ENCODE measurements around the gene AQP3.
"Not testable (repeated sequence)": the region's sequence is repeated elsewhere in the genome, so short reads cannot be mapped to it uniquely, and the experiment has no call there.

Gene AQP3

GRCh38 chr9:33460854-33461253, 13.5 kb upstream of the AQP3 start:
- in situ Hi-C loops (cut with HindIII; ENCODE audit: low pct_ligation_motif_present, low sequenced_read_pairs) = no loop called here
- TF ChIP-seq CTCF (IDR thresholded peaks at IDR 0.05; ENCODE audit: low read depth, low read length, missing control alignments) = no peak
- H3K36me3 ChIP-seq (replicated peaks) = peaks cover 51% of the 10 kb centered on the region
- no peaks in the 10 kb centered on the region for H3K27me3 ChIP-seq (replicated peaks)
- H3K4me3 ChIP-seq (ENCODE audit: low read depth, low read length) = no peak overlapping the region
- no peak overlapping the region for H3K27ac ChIP-seq
- DNase-seq = no peak

- Histone ChIP-seq H3K4me3 (ENCODE audit: low read depth, low read length) (no peak overlapping the region), H3K36me3 (replicated peaks) (peaks cover 34% of the 10 kb centered on the region), H3K27ac (no peak overlapping the region), H3K27me3 (replicated peaks) (no peaks in the 10 kb centered on the region)
- DNase-seq = no peak
- in situ Hi-C loops (cut with HindIII; ENCODE audit: low pct_ligation_motif_present, low sequenced_read_pairs) = no loop called here
- no peak for TF ChIP-seq CTCF (IDR thresholded peaks at IDR 0.05; ENCODE audit: low read depth, low read length, missing control alignments)
Observed at GRCh38 chr9:33459115-33459514, 11.7 kb upstream of the AQP3 start.

GRCh38 chr9:33458444-33458843, 11.1 kb upstream of the AQP3 start:
- DNase-seq = no peak

GRCh38 chr9:33455945-33456344, 8.6 kb upstream of the AQP3 start:
- no peak for DNase-seq
- no peak overlapping the region for H3K27ac ChIP-seq
- in situ Hi-C loops (cut with HindIII; ENCODE audit: low pct_ligation_motif_present, low sequenced_read_pairs) = no loop called here
- peaks cover 6% of the 10 kb centered on the region for H3K36me3 ChIP-seq (replicated peaks)
- TF ChIP-seq CTCF (IDR thresholded peaks at IDR 0.05; ENCODE audit: low read depth, low read length, missing control alignments) = no peak
- H3K4me3 ChIP-seq (ENCODE audit: low read depth, low read length) = no peak overlapping the region
- H3K27me3 ChIP-seq (replicated peaks) = no peaks in the 10 kb centered on the region

More at GRCh38 chr9:33458444-33458843, 11.1 kb upstream of the AQP3 start:
- Histone ChIP-seq H3K27ac (no peak overlapping the region), H3K27me3 (replicated peaks) (no peaks in the 10 kb centered on the region), H3K4me3 (ENCODE audit: low read depth, low read length) (no peak overlapping the region), H3K36me3 (replicated peaks) (peaks cover 31% of the 10 kb centered on the region)
- in situ Hi-C loops (cut with HindIII; ENCODE audit: low pct_ligation_motif_present, low sequenced_read_pairs) = no loop called here
- TF ChIP-seq CTCF (IDR thresholded peaks at IDR 0.05; ENCODE audit: low read depth, low read length, missing control alignments) = no peak

- H3K27me3 ChIP-seq (replicated peaks); H3K36me3 ChIP-seq (replicated peaks); H3K4me3 ChIP-seq (ENCODE audit: low read depth, low read length); DNase-seq; in situ Hi-C loops (cut with HindIII; ENCODE audit: low pct_ligation_motif_present, low sequenced_read_pairs); H3K27ac ChIP-seq: not testable (repeated sequence)
Observed at GRCh38 chr9:33455456-33455855, 8.1 kb upstream of the AQP3 start.

- H3K36me3 ChIP-seq (replicated peaks); in situ Hi-C loops (cut with HindIII; ENCODE audit: low pct_ligation_motif_present, low sequenced_read_pairs); H3K27me3 ChIP-seq (replicated peaks); H3K27ac ChIP-seq; H3K4me3 ChIP-seq (ENCODE audit: low read depth, low read length); DNase-seq: not testable (repeated sequence)
Observed at GRCh38 chr9:33454661-33455026, 7.3 kb upstream of the AQP3 start.

- in situ Hi-C loops (cut with HindIII; ENCODE audit: low pct_ligation_motif_present, low sequenced_read_pairs) = no loop called here
- Histone ChIP-seq H3K4me3 (ENCODE audit: low read depth, low read length) (no peak overlapping the region), H3K27me3 (replicated peaks) (no peaks in the 10 kb centered on the region), H3K36me3 (replicated peaks) (no peaks in the 10 kb centered on the region), H3K27ac (no peak overlapping the region)
- no peak for TF ChIP-seq CTCF (IDR thresholded peaks at IDR 0.05; ENCODE audit: low read depth, low read length, missing control alignments)
- no peak for DNase-seq
Observed at GRCh38 chr9:33453999-33454660, 6.7 kb upstream of the AQP3 start.
